ENCODE results near the gene FAM78A.
"Not testable (repeated sequence)": the region's sequence is repeated elsewhere in the genome, so short reads cannot be mapped to it uniquely, and the experiment has no call there.

FAM78A gene

DNA sequence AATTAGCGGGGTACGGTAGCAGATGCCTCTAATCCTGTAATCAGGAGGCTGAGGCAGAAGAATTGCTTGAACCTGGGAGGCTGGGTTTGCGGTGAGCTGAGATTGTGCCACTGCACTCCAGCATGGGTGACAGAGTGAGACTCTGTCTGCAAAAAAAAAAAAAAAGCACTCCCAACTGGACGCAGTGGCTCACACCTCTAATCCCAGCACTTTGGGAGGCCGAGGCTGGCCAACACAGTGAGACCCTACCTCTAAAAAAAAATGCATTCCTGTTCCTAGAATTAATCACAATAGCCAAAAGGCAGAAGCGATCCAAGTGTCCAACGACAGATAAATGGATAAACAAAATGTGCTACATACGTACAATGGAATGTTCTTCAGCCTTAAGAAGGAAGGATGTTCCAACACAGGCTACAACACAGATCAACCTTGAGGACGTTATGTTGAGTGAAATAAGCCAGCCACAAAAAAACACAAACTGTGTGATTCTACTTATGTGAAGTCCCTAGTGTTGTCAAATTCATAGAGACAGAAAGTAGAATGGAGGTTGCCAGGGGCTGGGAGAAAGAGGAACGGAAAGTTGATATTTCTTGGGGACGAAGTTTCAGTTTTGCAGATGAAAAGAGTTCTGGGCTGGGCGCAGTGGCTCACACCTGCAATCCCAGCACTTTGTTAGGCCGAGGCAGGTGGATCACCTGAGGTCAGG is 13.8 kb downstream of the FAM78A start:
- DNase-seq = no peak

DNA sequence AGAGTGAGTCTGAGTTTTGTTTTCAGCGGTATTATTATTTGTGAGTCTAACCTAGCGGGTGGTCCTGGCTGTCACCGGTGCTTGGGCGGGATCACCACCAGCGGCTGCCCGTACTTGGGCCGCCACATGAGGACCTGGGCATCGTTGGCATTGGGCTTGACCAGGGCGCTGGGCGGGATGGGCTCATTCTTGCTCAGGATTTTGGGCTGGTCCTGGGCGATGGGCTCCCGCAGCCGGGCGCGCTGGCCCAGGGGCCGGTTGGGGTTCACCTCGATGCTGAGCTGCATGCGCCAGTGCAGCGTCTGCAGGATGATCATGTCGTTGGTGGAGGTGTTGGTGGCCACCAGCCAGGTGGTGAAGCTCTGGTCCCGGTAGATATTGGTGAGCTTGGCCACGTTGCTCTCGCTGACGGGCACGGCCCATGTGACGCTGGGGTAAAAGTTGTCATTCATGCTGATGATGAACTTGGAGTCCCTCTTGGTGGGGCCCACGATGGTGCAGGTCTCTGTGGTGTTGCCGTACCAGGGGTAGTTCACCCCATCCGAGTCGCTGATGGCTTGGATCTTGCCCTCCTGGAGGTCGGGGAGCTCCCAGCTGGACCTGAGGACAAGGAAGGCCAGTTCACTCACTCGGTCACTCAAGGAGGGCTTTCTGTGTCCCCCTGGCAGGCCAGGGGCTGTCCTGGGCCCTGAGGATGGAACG is 15.4 kb downstream of the FAM78A start:
- no peak for DNase-seq

DNA sequence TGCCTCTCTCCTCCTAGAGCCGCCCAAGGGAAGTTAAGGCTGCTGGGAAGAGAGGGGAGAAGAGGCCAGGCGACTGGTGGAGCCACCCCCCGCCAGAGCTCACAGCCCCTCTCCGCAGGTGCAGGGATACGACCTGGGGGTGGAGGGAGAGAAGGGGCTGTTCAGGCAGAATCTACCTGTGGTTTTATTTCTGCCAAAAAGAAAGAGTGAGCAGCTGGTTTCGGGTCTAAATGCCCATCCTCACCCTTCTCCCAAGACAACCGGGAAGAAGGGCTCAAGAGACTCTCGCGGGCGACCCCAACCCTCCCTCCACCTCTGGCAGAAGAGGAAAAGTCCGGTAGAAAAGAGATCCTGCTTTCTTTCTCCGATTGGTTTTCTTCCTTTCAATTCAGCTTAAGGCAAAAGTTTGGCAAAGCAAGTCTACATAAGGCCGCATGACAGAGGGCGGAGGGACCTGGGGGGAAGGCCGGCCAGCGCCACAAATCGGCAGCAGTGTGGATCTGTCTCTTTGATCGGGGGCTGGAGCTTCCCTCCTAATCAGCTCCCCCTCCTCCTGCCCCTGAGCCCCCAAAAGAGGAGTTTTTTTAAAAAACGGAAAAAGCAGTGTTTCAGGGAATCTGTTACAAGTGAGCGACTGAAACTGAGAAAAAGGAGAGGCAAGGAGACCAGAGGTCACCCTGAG is 16.3 kb downstream of the FAM78A start:
- DNase-seq = no peak

DNA sequence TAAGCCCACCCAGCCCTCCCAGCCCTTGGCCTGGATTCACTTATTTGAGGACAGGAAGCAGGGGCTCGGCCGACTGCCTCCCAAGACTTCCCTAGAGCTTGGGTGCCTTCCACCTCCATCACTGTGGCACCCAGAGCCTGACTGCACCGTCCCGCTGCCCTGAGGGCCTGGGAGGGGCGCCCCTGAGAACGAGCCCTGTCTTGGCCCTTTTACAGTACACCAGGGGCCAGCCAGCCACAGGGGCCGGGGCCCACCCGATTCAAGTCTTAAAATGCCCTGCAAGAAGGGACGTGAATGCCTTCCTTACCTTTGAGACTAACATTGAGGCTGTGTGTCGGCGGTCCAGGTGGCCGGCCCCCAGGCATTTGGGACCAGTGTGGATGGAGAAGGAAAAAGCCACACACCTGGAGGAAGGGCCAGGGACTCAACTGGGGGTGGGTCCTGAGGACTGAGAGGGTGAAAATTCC is 16.8 kb downstream of the FAM78A start:
- DNase-seq = no peak

DNA sequence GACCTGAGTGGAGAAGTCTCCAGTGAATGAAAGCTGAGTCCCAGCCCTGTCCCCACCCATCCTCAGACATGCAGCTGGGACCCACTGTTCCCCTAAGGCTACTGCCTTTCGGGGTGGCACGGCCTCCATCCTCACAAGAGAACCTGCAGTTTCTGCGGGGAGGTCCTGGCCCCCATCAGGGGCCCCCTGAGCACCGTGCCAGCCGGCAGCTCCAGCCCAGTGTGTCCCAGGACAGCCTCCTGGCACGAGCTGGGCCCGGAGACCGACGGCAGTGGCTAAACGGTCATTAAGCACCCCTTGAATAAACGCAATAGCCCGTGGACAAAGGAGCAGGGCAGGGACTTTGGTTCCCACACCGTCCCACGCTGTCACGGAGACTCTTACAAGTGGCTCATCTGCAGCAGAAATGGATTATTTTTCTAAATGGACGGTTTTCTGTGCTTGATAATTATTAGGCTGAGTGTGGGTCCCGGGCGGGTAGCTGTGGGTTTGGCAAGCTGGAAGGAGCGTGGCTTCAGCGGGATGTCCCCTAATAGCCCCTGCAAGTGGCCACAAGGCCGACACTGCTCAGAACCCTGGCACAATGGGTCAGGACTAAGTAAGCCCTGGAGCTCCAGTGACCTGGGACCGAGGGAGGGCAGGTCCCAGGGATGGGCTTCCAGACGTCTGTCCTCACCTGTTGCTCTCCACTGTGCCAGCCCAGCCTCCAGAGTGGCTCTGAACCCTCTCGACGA is 17.4 kb downstream of the FAM78A start:
- DNase-seq = no peak

DNA sequence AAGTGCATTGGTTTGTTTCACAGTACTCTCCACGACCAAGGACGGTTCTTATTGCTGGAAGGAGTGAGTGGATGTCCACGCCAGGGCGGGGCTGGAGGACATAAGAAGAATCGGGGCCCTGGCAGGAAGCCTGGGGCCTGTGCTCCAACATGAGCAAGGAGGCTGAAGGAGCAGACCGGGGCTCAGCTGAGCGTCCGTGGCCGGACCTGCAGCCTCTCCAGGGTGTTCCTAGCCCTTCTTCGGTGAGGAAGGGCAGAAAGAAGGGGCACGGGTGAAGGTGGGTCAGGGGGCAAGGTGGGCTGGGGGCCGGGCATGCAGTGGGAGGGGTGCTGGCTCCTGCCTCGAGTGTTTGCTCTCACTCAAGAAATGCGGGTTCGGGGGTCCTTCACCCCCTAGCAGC is 18.1 kb downstream of the FAM78A start:
- DNase-seq = no peak

DNA sequence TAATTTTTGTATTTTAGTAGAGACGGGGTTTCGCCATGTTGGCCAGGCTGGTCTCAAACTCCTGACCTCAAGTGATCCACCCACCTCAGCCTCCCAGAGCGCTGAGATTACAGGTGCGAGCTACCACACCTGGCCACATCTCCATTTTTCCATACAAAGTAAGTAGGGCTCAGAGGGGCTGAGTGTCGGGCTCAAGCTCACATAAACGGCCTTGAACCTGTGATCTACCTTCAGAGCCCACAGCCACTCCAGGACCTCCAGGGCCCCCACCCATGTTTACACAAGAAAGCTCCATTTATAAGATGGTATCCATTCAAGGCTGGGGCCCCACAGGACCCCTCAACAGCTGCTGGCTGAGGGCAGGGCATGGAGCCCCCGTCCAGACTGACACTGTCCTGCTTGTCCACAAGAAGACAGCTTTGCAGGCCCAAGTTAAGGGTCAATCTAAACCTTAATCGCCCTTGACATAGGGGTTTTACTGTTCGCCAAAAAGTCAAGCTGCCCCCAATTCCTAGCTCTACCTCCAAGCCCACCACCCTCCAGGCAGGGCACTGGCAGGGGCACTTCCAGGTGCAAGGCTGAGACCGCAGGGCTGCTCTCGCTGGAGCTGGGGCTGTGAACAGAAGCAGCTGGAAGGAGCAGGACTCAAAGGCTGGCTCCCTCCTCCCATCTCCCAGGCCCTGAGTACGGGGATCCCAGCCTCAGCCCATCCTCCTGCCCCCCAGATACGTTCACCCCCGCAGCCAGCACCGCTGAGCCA is 18.9 kb downstream of the FAM78A start:
- no peak for DNase-seq

DNA sequence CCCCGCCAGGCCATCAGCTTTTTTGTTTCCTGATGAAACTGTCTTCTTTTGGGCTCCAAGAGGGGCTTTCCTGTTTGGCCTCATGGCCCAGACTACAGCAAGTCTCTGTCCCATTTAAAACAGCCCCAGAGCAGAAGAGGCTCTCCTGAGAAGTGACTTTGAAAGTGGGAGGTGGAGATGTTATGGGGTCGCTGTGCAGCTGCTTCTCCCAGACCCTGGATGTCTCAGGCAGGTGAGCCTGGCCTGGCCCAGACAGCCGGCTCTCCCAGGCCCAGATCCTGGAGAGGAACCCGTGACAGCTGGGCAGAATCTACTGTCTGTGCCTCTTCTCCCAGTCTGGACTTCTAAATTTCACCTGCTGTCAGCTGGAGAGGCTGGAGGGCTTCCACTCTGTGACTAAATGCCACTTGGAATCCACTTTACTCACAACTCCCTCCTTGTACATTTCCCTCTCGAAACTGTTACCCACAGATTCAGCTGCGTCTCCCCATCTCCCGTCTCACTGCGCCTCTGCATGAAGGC is 20.6 kb downstream of the FAM78A start:
- DNase-seq = no peak

DNA sequence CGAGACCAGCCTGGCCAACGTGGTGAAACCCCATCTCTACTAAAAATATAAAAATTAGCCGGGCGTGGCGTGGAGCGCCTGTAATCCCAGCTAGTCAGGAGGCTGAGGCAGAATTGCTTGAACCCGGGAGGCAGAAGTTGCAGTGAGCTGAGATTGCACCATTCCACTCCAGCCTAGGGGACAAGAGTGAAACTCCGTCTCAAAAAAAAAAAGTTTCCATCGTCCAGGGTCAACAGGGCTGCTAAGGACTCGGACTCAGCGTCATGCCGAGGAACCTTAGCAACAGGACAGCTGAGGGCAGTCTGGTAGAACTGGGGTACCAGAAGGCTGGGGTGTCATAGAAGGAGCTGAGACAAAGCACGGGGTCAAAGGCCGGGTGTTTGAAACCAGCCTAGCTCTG is 21.7 kb downstream of the FAM78A start:
- DNase-seq = no peak

DNA sequence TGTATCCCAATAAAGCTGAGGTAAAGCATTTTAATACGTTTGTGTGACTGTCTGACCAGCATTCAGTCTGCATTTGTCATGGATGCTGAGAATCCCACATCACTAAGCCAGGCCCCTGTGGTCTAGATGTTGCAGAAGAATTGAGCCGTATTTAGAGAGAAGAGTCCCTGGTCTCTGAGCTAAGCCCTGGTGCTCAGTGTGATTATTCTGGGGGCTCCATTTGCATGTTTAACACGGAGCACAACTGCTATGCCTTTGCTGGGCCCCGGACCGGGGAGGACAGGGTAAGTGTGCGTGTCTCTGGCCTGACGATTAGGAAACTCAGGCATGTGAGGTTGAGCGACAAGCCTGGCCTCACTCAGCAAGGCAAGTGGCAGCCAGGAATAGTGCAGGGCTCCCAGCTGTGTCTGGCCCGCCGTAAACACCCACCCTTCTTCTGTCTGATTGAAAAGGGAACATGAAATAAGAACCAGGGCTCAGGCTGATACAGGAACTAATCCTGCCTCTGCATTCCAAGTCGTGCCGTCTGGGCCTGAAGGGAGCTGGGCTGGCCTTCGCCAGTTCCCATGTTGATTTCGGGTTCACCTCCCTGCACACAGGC is 22.3 kb downstream of the FAM78A start:
- no peak for DNase-seq

DNA sequence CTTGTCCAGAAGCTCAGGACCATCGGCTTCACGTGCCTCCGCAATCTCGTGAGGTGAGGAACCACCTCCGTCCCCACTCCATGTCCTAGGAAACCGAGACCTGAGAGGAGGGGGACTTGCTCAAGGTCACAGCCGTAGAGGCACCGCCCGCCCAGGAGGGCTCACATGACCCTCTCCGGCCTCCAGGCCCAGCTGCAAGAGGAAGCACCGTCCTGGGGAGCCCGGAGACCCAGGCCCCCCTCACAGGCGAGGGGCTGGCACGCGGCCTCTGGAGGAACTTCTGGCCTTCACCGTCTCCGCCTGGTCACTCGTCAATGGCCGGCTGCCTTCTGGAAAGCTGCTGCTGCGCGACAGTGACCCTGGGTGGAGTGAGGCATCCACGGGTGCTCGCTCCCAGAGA is 24.2 kb downstream of the FAM78A start:
- DNase-seq = no peak

DNA sequence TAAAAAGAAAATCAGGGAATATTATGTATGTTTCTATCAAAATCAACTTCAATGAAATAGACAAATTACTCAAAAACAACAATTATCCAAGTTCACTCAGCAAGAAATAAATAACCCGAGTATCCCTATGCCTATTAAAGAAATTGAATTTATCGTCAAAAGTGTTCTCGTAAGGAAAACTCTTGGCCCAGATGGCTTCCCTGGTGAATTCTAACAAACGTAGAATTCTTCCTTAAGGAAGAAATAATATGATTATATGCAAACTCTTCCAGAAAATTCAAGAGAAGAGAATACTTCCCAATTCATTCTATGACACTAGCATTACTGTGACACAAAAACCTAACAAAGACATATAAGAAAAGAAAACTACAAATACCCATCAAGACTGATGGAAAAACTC is 29.7 kb downstream of the FAM78A start:
- DNase-seq = no peak

DNA sequence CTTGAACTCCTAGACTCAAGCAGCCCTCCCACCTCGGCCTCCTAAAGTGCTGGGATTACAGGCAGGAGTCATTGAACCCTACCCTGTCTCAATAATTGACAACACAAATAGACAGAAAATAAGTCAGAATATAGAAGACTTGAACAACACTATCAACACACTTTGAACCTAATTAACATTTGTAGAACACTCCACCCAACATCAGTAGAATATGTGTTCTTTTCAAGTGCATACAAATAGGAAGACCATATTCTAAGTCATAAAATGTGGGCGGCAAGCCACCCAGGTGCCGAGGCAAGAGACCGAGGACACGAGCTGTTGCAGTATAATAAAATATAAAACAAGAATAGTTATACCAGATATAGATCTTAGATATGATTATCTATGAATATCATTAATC is 32.0 kb downstream of the FAM78A start:
- DNase-seq = not testable (repeated sequence)

DNA sequence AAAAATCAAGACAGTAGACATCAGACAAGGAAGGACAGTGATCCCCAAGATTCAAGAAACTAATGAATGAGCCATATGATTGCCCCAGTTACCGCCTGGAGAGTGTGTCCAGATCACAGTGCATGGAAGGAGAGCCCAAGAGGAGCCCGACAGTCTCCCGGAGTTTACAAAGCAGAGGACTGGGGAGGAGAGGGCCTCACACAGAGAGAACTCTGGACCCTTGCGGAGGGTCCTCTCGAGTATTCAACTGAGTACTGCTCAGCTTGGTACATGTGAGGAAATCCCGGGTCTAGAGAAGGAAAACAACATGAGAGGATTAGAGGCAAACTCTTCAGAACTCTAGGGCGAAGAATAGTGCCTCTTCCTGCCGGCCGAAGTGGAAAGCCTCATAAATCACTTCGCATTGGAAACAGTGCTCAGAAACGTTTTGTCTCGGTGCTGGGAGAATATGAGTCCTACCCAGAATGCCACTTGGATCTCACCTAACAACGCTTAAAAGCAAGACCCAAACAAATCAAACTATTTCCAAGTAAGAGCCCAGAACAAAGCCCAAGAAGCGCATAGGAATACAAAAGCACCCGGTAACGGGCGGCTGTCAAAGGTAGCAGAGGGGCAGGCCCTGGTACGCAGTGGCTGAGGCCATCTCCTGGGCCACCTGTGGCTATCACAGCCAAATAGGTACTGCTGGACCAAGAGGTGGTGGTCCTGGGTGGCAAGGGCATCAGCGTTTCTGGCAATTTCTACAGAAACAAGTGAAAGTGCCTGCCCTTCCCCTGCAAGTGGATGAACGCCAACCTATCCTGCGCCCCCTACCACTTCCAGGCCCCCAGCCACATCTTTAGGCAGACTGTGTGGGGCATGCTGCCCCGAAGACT is 36.0 kb downstream of the FAM78A start:
- peak; percentile 31 for DNase-seq

DNA sequence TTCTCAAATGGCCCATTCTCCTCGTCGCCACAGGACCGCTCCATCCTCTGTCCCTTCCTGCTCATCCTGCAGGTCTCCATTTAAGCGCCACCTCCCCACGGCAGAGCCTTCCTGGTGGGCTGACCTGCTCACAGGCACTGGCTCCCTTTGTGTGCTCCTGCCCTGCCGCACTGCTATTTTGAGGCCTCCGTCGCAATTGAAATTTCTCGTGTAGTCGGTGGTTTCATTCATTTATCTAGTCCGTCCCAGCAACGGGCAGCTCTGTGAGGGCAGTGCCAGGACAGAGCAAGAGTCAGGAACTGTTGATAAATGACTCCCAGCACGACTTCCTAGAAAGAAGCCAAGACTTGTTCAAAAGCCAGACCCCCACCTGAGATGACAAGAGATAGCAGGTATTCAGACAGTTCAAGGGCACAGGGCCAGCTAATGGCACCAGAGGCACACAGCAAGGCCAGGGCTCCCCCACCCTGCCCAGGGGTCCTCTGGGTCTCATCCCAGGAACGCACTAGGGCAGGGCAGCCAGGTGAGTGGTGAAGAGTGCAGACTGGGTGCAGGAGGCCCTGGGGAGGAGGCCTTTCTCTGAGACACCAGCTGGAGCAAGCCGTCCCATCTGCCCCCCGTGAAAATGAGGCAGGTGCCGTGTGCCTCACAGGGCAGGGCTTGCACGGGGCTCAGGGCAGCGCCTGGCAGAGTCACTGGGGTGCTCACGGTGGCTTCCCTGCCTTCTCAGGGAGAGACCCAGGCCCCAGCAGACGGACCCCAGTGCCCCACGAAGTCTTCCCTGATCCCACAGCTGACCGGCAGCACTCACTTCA is 36.9 kb downstream of the FAM78A start:
- DNase-seq = peak; percentile 30

DNA sequence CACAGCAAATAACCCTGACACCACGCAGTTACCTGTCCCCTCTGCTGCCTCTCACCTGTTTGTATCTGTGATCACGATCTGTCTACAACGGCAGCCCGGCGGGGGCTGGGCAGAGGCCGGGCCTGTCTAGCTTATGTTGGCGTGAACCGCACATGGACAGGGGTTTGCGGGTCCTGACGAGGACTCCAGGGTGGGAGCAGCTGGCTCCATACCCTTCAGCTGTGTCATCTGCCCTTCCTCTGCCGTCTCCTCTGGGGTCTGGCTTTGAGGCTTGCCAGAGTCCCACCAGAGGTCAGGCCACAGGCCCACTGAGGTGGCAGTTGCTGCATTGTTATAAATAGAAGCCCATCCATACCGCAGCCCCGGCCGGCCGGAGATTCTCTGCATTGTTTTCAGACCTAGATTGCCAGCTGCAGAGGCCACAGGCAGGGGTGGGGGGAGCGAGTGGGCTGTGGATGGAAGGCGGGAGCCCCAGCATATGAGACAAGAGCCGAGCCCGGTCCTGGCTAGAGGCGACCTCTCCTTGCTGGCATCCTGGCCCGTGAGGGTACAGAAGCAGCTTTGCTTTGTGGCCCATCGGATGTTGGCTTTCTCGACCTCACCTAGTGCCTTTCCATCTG is 37.8 kb downstream of the FAM78A start:
- DNase-seq = peak; percentile 91

DNA sequence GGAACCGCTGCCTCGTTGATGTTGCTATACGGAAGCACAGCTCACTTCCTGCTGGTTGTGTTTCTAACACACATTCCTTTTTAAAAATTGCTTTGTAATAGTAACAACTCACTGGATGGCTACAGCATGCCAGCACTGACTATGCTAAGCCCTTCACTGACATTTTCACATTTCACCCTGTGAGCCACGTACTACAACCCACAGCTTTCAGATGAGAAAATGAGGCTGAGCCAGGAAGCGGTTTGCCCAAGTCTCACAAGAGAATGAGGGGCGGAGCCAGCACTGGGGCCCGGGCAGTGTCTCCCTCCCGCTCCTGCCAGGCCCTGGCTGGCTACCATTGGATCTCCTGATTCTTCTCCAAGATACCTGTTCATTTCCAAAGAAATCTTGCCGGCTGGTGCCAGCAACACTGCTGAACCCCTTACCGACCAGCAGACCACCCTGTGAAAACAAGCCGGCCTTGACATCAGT is 38.3 kb downstream of the FAM78A start:
- no peak for DNase-seq

DNA sequence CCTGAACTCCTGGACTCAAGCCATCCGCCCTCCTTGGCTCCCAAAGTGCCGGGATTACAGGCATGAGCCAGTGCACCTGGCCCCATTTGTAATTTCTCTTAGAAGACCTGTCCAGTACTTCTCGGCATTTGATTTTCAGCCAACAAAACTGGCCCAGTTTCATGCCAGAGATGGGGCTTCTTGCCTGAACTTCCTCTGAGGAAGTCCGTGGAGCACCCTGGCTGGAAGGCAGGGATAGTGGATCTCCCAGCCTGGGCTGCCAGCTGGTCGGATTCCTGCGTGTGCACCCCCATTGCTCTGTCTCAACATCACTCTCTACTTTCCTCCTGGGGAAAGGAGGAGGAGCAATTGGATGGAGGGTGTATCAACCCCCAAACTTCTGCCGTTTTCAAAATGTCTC is 39.0 kb downstream of the FAM78A start:
- no peak for DNase-seq

DNA sequence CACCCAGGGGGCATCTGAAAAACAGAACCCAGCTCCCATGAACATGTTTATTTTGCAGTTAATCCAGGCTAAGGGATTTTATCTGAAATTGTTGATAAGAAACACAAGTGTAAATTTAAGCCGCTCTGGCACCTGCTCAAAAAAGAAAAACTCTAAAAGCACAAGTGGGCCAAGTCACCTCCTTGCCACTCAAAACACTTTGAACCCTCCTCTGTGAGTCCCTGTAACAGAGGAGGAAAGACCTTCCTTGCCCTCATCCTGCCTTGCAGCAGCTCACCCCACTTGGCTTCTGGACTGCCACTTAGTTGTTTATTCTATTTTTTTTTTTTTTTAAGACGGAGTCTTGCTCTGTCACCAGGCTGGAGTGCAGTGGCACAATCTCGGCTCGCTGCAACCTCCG is 39.5 kb downstream of the FAM78A start:
- no peak for DNase-seq

Data from retina (tissue), 1 donor.